ENCODE measurements around the gene SLCO3A1.

Gene SLCO3A1

DNA sequence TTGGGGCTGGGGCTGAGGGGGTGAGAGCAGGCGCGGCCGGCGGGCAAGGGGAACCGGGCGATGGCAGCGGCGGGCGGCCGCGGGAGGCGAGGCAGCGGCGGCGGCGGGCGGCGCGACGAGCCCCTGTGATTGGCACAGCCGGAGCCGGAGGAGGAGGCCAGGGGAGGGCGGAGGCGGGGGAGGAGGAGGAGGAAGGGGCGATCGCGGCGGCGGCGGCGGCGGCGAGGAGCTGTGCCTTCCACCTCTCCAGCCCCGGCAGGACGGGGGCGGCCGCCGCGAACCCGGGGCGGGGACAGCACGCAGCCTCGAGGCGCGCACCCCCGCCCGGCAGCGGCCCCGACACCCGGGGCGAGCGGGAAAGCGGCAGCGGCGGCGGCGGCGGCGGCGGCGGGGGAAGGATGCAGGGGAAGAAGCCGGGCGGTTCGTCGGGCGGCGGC, at the start of gene SLCO3A1:
Gene SLCO3A1, plus strand, starts transcription at position 198 of the 437 bp plus-strand sequence.
- Histone ChIP-seq H3K36me3 (ENCODE audit: control insufficient read depth in 5 of 5, insufficient read depth in 5 of 5, low read length in 5 of 5) (no peaks in the 10 kb centered on the region), H3K4me1 (ENCODE audit: control insufficient read depth in 5 of 5, insufficient read depth in 5 of 5, low read length in 5 of 5) (peaks cover 9 to 56% (median 38%) of the 10 kb centered on the region in 5 donors), H3K4me3 (ENCODE audit: low read depth in 1 of 5, low read length in 5 of 5) (peak within 1 kb of the TSS; percentile 69 to 79 (median 76)), H3K27ac (ENCODE audit: low read depth, low read length) (peak within 1 kb of the TSS; percentile 78), H3K9me3 (ENCODE audit: control insufficient read depth in 5 of 5, low read length in 5 of 5) (no peaks in the 10 kb centered on the region), H3K27me3 (ENCODE audit: control insufficient read depth in 5 of 5, insufficient read depth in 4 of 5, low read length in 5 of 5) (peaks cover 0 to 11% (median 0%) of the 10 kb centered on the region in 5 donors), H3K9ac (ENCODE audit: low read length in 5 of 5) (peak within 1 kb of the TSS; percentile 29 to 83 (median 78))

DNA sequence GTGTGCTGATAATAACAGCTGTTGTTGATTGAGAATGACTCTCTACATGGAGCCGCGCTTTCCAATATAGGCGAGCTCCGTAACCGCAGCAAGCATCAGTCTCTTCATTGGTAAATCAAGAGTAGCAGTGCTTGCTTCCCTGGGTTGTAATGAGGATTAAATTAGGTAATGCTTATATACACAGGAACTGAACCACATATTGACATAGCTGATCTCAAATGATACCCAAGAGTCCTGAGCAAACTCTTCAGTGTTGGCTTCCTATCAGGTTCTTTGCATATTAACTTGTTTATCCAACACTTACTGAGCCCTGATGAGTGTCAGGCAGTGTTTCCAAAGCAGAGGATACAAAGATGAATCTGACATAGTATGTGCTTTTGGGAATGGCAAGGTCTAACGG, 46.4 kb upstream of the SLCO3A1 start:
- Histone ChIP-seq H3K9ac (ENCODE audit: low read length in 5 of 5) (no peak overlapping the region), H3K9me3 (ENCODE audit: control insufficient read depth in 5 of 5, low read length in 5 of 5) (no peaks in the 10 kb centered on the region), H3K36me3 (ENCODE audit: control insufficient read depth in 5 of 5, insufficient read depth in 5 of 5, low read length in 5 of 5) (no peaks in the 10 kb centered on the region), H3K4me3 (ENCODE audit: low read depth in 1 of 5, low read length in 5 of 5) (no peak overlapping the region), H3K27me3 (ENCODE audit: control insufficient read depth in 5 of 5, insufficient read depth in 4 of 5, low read length in 5 of 5) (peaks cover 0 to 4% (median 0%) of the 10 kb centered on the region in 5 donors), H3K4me1 (ENCODE audit: control insufficient read depth in 5 of 5, insufficient read depth in 5 of 5, low read length in 5 of 5) (no peaks in the 10 kb centered on the region), H3K27ac (ENCODE audit: low read depth, low read length) (no peak overlapping the region)

DNA sequence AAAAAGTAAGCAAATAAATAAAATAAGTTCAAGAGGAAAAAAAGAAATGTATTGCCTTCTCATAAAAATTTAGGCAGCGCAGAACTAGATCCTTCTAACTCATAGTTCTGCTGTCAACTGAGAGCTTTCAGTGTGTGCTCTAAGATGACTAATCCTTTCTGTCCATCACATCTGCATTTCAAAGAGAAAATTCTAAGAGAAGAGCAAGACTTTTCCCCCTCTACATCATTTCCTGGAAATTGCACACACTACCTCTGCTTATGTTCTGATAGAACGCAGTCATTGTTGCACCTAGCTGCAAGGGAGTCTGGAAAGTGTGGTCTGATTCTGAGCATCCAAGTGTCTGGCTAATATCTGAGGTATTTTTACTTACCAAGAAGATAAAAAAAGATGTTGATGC, 39.6 kb upstream of the SLCO3A1 start:
- peaks cover 8 to 21% (median 17%) of the 10 kb centered on the region in 5 donors for H3K9me3 ChIP-seq (ENCODE audit: control insufficient read depth in 5 of 5, low read length in 5 of 5)

DNA sequence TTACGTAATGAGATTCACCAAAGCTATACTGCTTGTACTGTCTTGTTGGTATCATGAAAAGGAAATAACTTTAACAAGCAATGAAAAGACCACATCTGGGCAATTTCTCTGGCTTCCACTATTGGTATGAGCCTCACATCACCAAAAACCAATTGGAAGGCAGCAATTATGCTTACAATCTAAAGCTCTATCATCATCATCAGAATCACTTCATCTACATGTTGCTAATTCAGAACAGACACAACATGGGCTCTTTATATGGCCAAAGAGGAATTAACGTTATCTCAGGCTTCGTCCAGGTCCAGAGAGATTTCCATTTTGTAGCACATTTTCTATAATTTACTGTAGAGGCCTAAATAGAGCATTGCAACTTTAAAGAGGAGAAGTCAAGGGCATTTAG, 36.6 kb upstream of the SLCO3A1 start:
- Histone ChIP-seq H3K4me1 (ENCODE audit: control insufficient read depth in 5 of 5, insufficient read depth in 5 of 5, low read length in 5 of 5) (no peaks in the 10 kb centered on the region), H3K9ac (ENCODE audit: low read length in 5 of 5) (no peak overlapping the region), H3K9me3 (ENCODE audit: control insufficient read depth in 5 of 5, low read length in 5 of 5) (peaks cover 8 to 21% (median 17%) of the 10 kb centered on the region in 5 donors), H3K4me3 (ENCODE audit: low read depth in 1 of 5, low read length in 5 of 5) (no peak overlapping the region), H3K36me3 (ENCODE audit: control insufficient read depth in 5 of 5, insufficient read depth in 5 of 5, low read length in 5 of 5) (no peaks in the 10 kb centered on the region), H3K27ac (ENCODE audit: low read depth, low read length) (no peak overlapping the region), H3K27me3 (ENCODE audit: control insufficient read depth in 5 of 5, insufficient read depth in 4 of 5, low read length in 5 of 5) (no peaks in the 10 kb centered on the region)

More for the DNA sequence above, 39.6 kb upstream of the SLCO3A1 start:
- Histone ChIP-seq H3K4me1 (ENCODE audit: control insufficient read depth in 5 of 5, insufficient read depth in 5 of 5, low read length in 5 of 5) (no peaks in the 10 kb centered on the region), H3K9ac (ENCODE audit: low read length in 5 of 5) (no peak overlapping the region), H3K27me3 (ENCODE audit: control insufficient read depth in 5 of 5, insufficient read depth in 4 of 5, low read length in 5 of 5) (no peaks in the 10 kb centered on the region), H3K27ac (ENCODE audit: low read depth, low read length) (no peak overlapping the region), H3K36me3 (ENCODE audit: control insufficient read depth in 5 of 5, insufficient read depth in 5 of 5, low read length in 5 of 5) (no peaks in the 10 kb centered on the region), H3K4me3 (ENCODE audit: low read depth in 1 of 5, low read length in 5 of 5) (peak overlapping the region in 2 of 5 donors; percentile 2 to 26)

DNA sequence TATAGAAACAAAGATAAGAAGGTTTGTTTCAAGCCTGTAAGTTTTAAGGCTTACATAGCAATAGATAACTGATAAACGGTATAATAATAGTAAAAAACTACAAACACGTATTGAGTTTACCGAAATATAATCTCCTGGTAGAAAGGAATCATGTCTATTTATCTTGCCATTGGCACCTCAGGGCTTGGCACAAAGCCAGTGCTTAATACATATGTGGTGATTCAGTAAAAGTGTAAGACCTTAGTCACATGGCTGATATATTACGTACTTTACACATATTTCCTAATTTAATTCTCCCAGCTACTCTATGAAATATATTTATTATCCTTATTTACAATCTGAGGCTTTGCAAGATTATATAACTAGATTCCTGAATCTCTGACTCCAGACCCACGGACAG, 32.0 kb upstream of the SLCO3A1 start:
- Histone ChIP-seq H3K36me3 (ENCODE audit: control insufficient read depth in 5 of 5, insufficient read depth in 5 of 5, low read length in 5 of 5) (no peaks in the 10 kb centered on the region), H3K27ac (ENCODE audit: low read depth, low read length) (no peak overlapping the region), H3K4me3 (ENCODE audit: low read depth in 1 of 5, low read length in 5 of 5) (no peak overlapping the region)

DNA sequence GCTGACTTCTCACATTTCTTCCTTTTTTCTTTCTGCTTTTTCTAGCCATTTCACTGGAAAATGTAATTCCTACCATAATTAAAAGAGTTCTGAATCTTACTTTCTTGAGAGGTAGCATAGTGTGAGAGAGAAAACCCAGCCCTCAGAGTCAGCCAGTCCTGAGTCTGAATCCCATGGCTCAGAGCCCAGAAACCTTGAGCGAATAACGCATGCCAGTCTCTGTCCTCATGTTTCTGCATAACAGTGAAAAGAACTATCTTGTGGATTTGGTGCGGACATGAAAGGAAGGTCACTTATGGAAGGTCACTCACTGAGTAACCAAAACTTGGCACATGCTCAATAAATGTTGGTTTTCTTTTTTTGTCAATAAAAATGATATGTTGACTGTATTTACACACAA, 29.3 kb upstream of the SLCO3A1 start:
- H3K9me3 ChIP-seq (ENCODE audit: control insufficient read depth in 5 of 5, low read length in 5 of 5) = no peaks in the 10 kb centered on the region
- no peak overlapping the region for H3K4me3 ChIP-seq (ENCODE audit: low read depth in 1 of 5, low read length in 5 of 5)
- H3K36me3 ChIP-seq (ENCODE audit: control insufficient read depth in 5 of 5, insufficient read depth in 5 of 5, low read length in 5 of 5) = no peaks in the 10 kb centered on the region
- H3K27ac ChIP-seq (ENCODE audit: low read depth, low read length) = no peak overlapping the region
- no peaks in the 10 kb centered on the region for H3K4me1 ChIP-seq (ENCODE audit: control insufficient read depth in 5 of 5, insufficient read depth in 5 of 5, low read length in 5 of 5)
- H3K27me3 ChIP-seq (ENCODE audit: control insufficient read depth in 5 of 5, insufficient read depth in 4 of 5, low read length in 5 of 5) = no peaks in the 10 kb centered on the region
- H3K9ac ChIP-seq (ENCODE audit: low read length in 5 of 5) = no peak overlapping the region

More for the DNA sequence above, 32.0 kb upstream of the SLCO3A1 start:
- Histone ChIP-seq H3K9ac (ENCODE audit: low read length in 5 of 5) (no peak overlapping the region), H3K4me1 (ENCODE audit: control insufficient read depth in 5 of 5, insufficient read depth in 5 of 5, low read length in 5 of 5) (no peaks in the 10 kb centered on the region), H3K9me3 (ENCODE audit: control insufficient read depth in 5 of 5, low read length in 5 of 5) (no peaks in the 10 kb centered on the region), H3K27me3 (ENCODE audit: control insufficient read depth in 5 of 5, insufficient read depth in 4 of 5, low read length in 5 of 5) (no peaks in the 10 kb centered on the region)

DNA sequence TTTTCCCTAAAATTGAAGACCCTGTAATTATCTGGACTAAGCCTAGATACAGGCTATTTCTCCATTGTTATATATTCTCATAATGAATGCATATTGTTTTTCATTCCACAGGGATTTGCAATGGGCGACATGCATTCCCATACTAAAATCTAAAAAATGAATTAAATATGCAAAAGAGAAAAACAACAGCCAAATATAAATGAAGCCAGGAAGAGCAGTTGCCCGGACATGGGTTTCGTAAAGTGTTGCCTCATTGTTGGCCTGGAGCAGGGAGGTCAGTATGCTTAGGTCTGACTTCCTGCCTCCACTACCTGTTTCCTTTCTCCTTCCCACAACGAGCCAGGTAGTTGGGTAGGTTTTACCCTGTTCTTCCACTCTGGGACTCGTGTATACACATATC, 27.1 kb upstream of the SLCO3A1 start:
- no peak overlapping the region for H3K4me3 ChIP-seq (ENCODE audit: low read depth in 1 of 5, low read length in 5 of 5)
- no peak overlapping the region for H3K27ac ChIP-seq (ENCODE audit: low read depth, low read length)
- H3K9ac ChIP-seq (ENCODE audit: low read length in 5 of 5) = no peak overlapping the region
- no peaks in the 10 kb centered on the region for H3K36me3 ChIP-seq (ENCODE audit: control insufficient read depth in 5 of 5, insufficient read depth in 5 of 5, low read length in 5 of 5)
- no peaks in the 10 kb centered on the region for H3K4me1 ChIP-seq (ENCODE audit: control insufficient read depth in 5 of 5, insufficient read depth in 5 of 5, low read length in 5 of 5)
- H3K27me3 ChIP-seq (ENCODE audit: control insufficient read depth in 5 of 5, insufficient read depth in 4 of 5, low read length in 5 of 5) = no peaks in the 10 kb centered on the region
- H3K9me3 ChIP-seq (ENCODE audit: control insufficient read depth in 5 of 5, low read length in 5 of 5) = no peaks in the 10 kb centered on the region

DNA sequence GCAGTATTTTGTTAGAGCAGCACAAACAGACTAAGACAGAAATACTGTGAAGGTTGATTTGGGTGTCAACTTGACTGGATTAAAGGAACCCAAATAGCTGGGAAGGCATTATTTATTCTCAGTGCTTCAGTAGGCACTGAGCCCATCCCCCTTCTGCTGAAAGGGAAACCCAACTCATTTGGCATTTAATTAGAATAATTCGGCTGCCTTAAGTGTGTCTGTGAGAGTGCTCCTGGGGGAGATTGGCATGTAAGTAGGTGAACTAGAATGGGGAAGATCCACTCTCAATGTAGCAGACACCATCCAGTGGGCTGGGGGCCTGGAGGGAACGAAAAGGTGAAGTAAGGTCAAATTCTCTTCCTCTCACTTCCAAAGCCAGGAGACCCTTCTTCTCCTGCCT, 20.5 kb upstream of the SLCO3A1 start:
- Histone ChIP-seq H3K27ac (ENCODE audit: low read depth, low read length) (no peak overlapping the region), H3K27me3 (ENCODE audit: control insufficient read depth in 5 of 5, insufficient read depth in 4 of 5, low read length in 5 of 5) (peaks cover 0 to 3% (median 0%) of the 10 kb centered on the region in 5 donors), H3K9me3 (ENCODE audit: control insufficient read depth in 5 of 5, low read length in 5 of 5) (no peaks in the 10 kb centered on the region), H3K4me1 (ENCODE audit: control insufficient read depth in 5 of 5, insufficient read depth in 5 of 5, low read length in 5 of 5) (no peaks in the 10 kb centered on the region), H3K36me3 (ENCODE audit: control insufficient read depth in 5 of 5, insufficient read depth in 5 of 5, low read length in 5 of 5) (no peaks in the 10 kb centered on the region), H3K4me3 (ENCODE audit: low read depth in 1 of 5, low read length in 5 of 5) (no peak overlapping the region), H3K9ac (ENCODE audit: low read length in 5 of 5) (no peak overlapping the region)

DNA sequence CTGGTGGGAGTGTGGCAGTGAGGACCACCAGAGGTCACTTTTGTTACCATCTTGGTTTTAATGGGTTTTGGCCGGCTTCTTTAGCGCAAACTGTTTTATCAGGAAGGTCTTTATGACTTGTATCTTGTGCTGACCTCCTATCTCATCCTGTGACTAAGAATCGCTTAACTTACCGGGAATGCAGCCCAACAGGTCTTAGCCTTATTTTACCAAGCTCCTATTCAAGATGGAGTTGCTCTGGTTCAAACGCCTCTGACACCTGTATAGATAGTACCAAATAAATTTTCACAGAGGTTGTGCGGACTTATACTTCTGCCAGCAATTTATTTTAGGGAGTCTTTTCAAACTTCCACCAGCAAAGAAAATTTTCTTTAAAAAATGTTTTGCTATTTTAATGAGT, 13.6 kb upstream of the SLCO3A1 start:
- Histone ChIP-seq H3K36me3 (ENCODE audit: control insufficient read depth in 5 of 5, insufficient read depth in 5 of 5, low read length in 5 of 5) (no peaks in the 10 kb centered on the region), H3K27me3 (ENCODE audit: control insufficient read depth in 5 of 5, insufficient read depth in 4 of 5, low read length in 5 of 5) (peaks cover 0 to 3% (median 0%) of the 10 kb centered on the region in 5 donors), H3K4me3 (ENCODE audit: low read depth in 1 of 5, low read length in 5 of 5) (no peak overlapping the region), H3K27ac (ENCODE audit: low read depth, low read length) (no peak overlapping the region), H3K9ac (ENCODE audit: low read length in 5 of 5) (no peak overlapping the region), H3K9me3 (ENCODE audit: control insufficient read depth in 5 of 5, low read length in 5 of 5) (peaks cover 0 to 8% (median 0%) of the 10 kb centered on the region in 5 donors), H3K4me1 (ENCODE audit: control insufficient read depth in 5 of 5, insufficient read depth in 5 of 5, low read length in 5 of 5) (no peaks in the 10 kb centered on the region)

DNA sequence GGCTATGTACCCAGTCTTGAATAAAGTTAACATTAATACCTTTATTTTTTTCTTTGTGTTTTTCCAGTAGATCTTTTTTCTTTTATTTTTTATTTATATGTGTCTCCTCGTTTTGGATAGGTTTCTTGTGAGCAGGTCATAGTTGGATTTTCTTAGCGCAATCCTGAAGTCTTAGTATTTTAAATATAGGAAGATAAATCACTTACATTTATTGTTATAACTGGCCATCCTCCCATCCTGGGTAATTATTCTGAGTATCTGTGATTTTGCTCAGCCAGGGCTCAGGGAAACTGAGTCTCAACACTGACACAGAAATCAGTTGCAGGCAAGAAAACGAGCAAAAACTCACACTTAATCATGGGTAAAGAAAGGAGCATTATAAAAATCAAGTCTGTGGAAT, 11.6 kb upstream of the SLCO3A1 start:
- no peaks in the 10 kb centered on the region for H3K4me1 ChIP-seq (ENCODE audit: control insufficient read depth in 5 of 5, insufficient read depth in 5 of 5, low read length in 5 of 5)
- no peak overlapping the region for H3K4me3 ChIP-seq (ENCODE audit: low read depth in 1 of 5, low read length in 5 of 5)
- peaks cover 0 to 8% (median 0%) of the 10 kb centered on the region in 5 donors for H3K9me3 ChIP-seq (ENCODE audit: control insufficient read depth in 5 of 5, low read length in 5 of 5)
- no peak overlapping the region for H3K9ac ChIP-seq (ENCODE audit: low read length in 5 of 5)
- peaks cover 0 to 7% (median 4%) of the 10 kb centered on the region in 5 donors for H3K27me3 ChIP-seq (ENCODE audit: control insufficient read depth in 5 of 5, insufficient read depth in 4 of 5, low read length in 5 of 5)
- no peaks in the 10 kb centered on the region for H3K36me3 ChIP-seq (ENCODE audit: control insufficient read depth in 5 of 5, insufficient read depth in 5 of 5, low read length in 5 of 5)
- H3K27ac ChIP-seq (ENCODE audit: low read depth, low read length) = no peak overlapping the region
